HepG2 (cell line): ENCODE data around the gene FABP6. TPM values are rescaled to one million over a fixed set of nuclear protein-coding genes. Genes with fewer than 3 reads are reported as not detected.

Experiments
- ATAC-seq: fragments of 200-7000 bp; cut with Tn5 transposase; 3 replicates; pipeline ENCODE4 v1.9.1; 2020; ENCODE audit warnings: mild to moderate bottlenecking, moderate library complexity
- BruUV-seq: library from RNA; stranded (reverse); fragments of 400-500 nt; replicated peaks from 2 replicates; lab custom pipeline; 2021; lab: Mats Ljungman, UMichigan
- CTCF ChIA-PET: fragments of 300-600 bp; formaldehyde crosslinking; extraction: SDS; loops from one replicate; lab custom pipeline; 2021; ENCODE audit warnings: low total read pairs, inconsistent platforms, low intra/inter-chr PET ratio; lab: Yijun Ruan, JAX
- POLR2A ChIA-PET: fragments of 350-600 bp; sonication (Branson Sonifier 250); formaldehyde crosslinking; loops from one replicate; lab custom pipeline; 2020; ENCODE audit warnings: antibody characterized with exemption, inconsistent platforms; lab: Yijun Ruan, JAX
- DNase-seq: peaks from one replicate; pipeline ENCODE4 v3.0.0-alpha.2; 2015; ENCODE audit warnings: low spot score
- FAIRE-seq: peaks from 3 replicates; lab custom pipeline; 2011; peaks lifted over from hg19 to GRCh38; lab: Jason Lieb, UNC
- H2AFZ ChIP-seq: one replicate; pipeline ENCODE4 v1.6.1; 2011; ENCODE audit warnings: low read length, inconsistent platforms
- H3K27ac ChIP-seq: fragments of 300-600 bp; 3 replicates; pipeline ENCODE4 v1.8.0; 2011; ENCODE audit warnings: mixed run types, mild to moderate bottlenecking, mixed read lengths, low read length, inconsistent platforms; ENCODE audit not compliant: insufficient read depth; ENCODE audit errors: extremely low read length
- H3K27me3 ChIP-seq, 2 experiments: fragments of 200-600 bp in 1 of 2; 2 replicates in 1 of 2; 3 replicates in 1 of 2; pipeline versions ENCODE4 v1.6.0 to v1.8.0; 2011; ENCODE audit warnings: low read length in 2 of 2, mild to moderate bottlenecking in 2 of 2, moderate library complexity in 2 of 2, inconsistent platforms in 1 of 2; ENCODE audit not compliant: insufficient read depth in 2 of 2, control insufficient read depth in 1 of 2
- H3K36me3 ChIP-seq, 2 experiments: fragments of 200-600 bp in 1 of 2; replicated peaks in 1 of 2; 2 replicates in 1 of 2; 3 replicates in 1 of 2; pipeline versions ENCODE4 v1.5.1 to v1.8.0; 2011; ENCODE audit warnings: low read length in 2 of 2, inconsistent platforms in 1 of 2; ENCODE audit not compliant: insufficient read depth in 2 of 2, control insufficient read depth in 1 of 2
- H3K4me1 ChIP-seq: 2 replicates; pipeline ENCODE4 v1.5.1; 2012; ENCODE audit warnings: low read length, inconsistent platforms; ENCODE audit not compliant: insufficient read depth
- H3K4me2 ChIP-seq: 2 replicates; pipeline ENCODE4 v1.6.0; 2011; ENCODE audit warnings: low read depth, low read length, inconsistent platforms
- H3K4me3 ChIP-seq, 3 experiments: fragments of 200-600 bp in 1 of 3; sonication (generic), shearing (Covaris generic) in 1 of 3; replicated peaks in 1 of 3; 2 replicates each; pipeline ENCODE4 v1.5.1; 2011 to 2016; ENCODE audit warnings: low read length in 3 of 3, inconsistent platforms in 2 of 3, low read depth in 2 of 3, mild to moderate bottlenecking in 2 of 3, control low read depth in 1 of 3, mixed read lengths in 1 of 3; ENCODE audit not compliant: insufficient read depth in 1 of 3
- H3K79me2 ChIP-seq: one replicate; pipeline ENCODE4 v1.6.1; 2011; ENCODE audit warnings: low read length, inconsistent platforms; ENCODE audit not compliant: insufficient read depth
- H3K9ac ChIP-seq: 2 replicates; pipeline ENCODE4 v1.6.0; 2011; ENCODE audit warnings: mild to moderate bottlenecking, low read depth, low read length, inconsistent platforms; ENCODE audit not compliant: insufficient read depth
- H3K9me3 ChIP-seq: 2 replicates; pipeline ENCODE4 v1.5.1; 2012; ENCODE audit warnings: mild to moderate bottlenecking, low read length
- H4K20me1 ChIP-seq: 2 replicates; pipeline ENCODE4 v1.6.0; 2011; ENCODE audit warnings: inconsistent platforms, mild to moderate bottlenecking, low read length, moderate library complexity; ENCODE audit not compliant: insufficient read depth
- EED ChIP-seq: sonication (generic); formaldehyde crosslinking; IDR thresholded peaks from 2 replicates; pipeline ENCODE4 v1.5.0; 2020; ENCODE audit warnings: mild to moderate bottlenecking, missing genetic modification reagents
- FOXA3 ChIP-seq: IDR thresholded peaks from 2 replicates; pipeline ENCODE4 v1.6.1; 2016; ENCODE audit warnings: missing genetic modification reagents, missing compliant biosample characterization
- HNRNPLL ChIP-seq: fragments of 200-400 bp; formaldehyde crosslinking; IDR thresholded peaks from 2 replicates; pipeline ENCODE4 v1.6.1; 2017; ENCODE audit warnings: mild to moderate bottlenecking, low read depth, low read length; ENCODE audit not compliant: poor library complexity, severe bottlenecking
- IKZF1 ChIP-seq: fragments of 450-650 bp; IDR thresholded peaks from 2 replicates; pipeline ENCODE4 v1.7.1; 2016
- NR2F6 ChIP-seq, 2 experiments: IDR thresholded peaks; 2 replicates each; pipeline ENCODE4 v1.6.1; 2016; ENCODE audit warnings: antibody characterized with exemption in 1 of 2, mild to moderate bottlenecking in 1 of 2
- PAWR ChIP-seq: sonication (generic); formaldehyde crosslinking; IDR thresholded peaks from 2 replicates; pipeline ENCODE4 v1.4.0; 2020; ENCODE audit warnings: missing genetic modification reagents, mild to moderate bottlenecking, borderline replicate concordance
- SMARCE1 ChIP-seq: fragments of 450-650 bp; IDR thresholded peaks from 2 replicates; pipeline ENCODE4 v1.6.1; 2017; ENCODE audit warnings: borderline replicate concordance
- ZBTB1 ChIP-seq: sonication (generic); formaldehyde crosslinking; IDR thresholded peaks from 2 replicates; pipeline ENCODE4 v1.4.0; 2020; ENCODE audit warnings: missing genetic modification reagents, borderline replicate concordance
- ZNF230 ChIP-seq: sonication (generic); formaldehyde crosslinking; IDR thresholded peaks from 2 replicates; pipeline ENCODE4 v1.4.0; 2020; ENCODE audit warnings: mild to moderate bottlenecking, missing genetic modification reagents
- ZNF589 ChIP-seq: sonication (generic); formaldehyde crosslinking; conservative IDR thresholded peaks from 2 replicates; pipeline ENCODE4 v1.8.0; 2022; ENCODE audit warnings: mild to moderate bottlenecking, moderate library complexity, missing genetic modification reagents
- ZNF839 ChIP-seq: sonication (generic); formaldehyde crosslinking; IDR thresholded peaks from 2 replicates; pipeline ENCODE4 v1.4.0; 2020; ENCODE audit warnings: missing genetic modification reagents, mild to moderate bottlenecking, borderline replicate concordance
- WGBS: methylation state at CpG from one replicate; pipeline ENCODE4 v1.1.6; 2017; ENCODE audit warnings: low lambda C conversion rate; 5-methylcytosine and 5-hydroxymethylcytosine counted together
- in situ Hi-C: cut with HindIII; loops from 2 replicates; pipeline ENCODE4 v1.10.0; 2017; ENCODE audit warnings: low pct_unique_long_range_greater_than_20kb; ENCODE audit not compliant: extremely low pct_ligation_motif_present
- intact Hi-C: fragments of 100-400 bp; cut with micrococcal nuclease; formaldehyde crosslinking; loops from one replicate; pipeline ENCODE4 v1.10.0; 2022; ENCODE audit not compliant: unreplicated experiment
- polyA plus RNA-seq, 8 experiments: library from polyadenylated mRNA; depleted of rRNA in 3 of 8; stranded (reverse) in 7 of 8; unstranded in 1 of 8; fragments of >200 nt; fragmentation: Illumina TruSeq in 4 of 8; extraction: Trizol in 4 of 8; gene quantifications; 2 replicates each; pipeline versions ENCODE4 v1.2.1 to v1.2.3, GENCODE V29; 2011 to 2016; ENCODE audit warnings: low read depth in 4 of 8, missing spikeins in 1 of 8, mixed read lengths in 1 of 8; ENCODE audit not compliant: insufficient read depth in 1 of 8
- total RNA-seq, 5 experiments: library from RNA; depleted of rRNA; stranded (reverse); fragments of >200 nt; fragmentation: Illumina TruSeq; extraction: Trizol; gene quantifications; 2 replicates each; pipeline ENCODE4 v1.2.3, GENCODE V29; 2016; ENCODE audit warnings: low read depth in 1 of 5
- TF ChIP-seq, protein P1 (sequence below): sonication (generic); formaldehyde crosslinking; conservative IDR thresholded peaks from 2 replicates; pipeline ENCODE4 v1.8.1; 2023; ENCODE audit warnings: missing genetic modification reagents

Gene FABP6
- total and polyA plus RNA-seq, 2 of the 13 experiments (the other 11 are each of a cell fraction or from before 2014, with no cell fraction given) = 0.13 TPM; not detected in 1

DNA sequence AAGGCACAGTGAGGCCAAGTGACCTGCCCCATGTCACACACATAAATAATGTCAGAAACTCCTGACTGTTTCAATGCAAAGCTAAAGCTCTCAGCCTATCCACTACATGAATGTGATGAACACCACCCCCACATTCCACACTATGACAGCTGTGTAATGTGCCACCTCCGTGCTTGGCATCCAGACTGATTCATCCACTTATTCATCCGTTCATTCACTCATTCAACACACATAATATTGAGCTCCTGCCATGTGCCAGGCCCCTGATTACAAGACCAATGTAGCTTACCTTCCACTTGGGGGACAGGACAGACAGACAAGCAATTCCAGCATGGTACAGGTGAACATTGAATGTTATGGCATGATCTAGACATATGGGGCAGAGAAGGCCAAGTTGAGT lies 46.2 kb upstream of the FABP6 start:
- Histone ChIP-seq H3K9me3 (no peaks in the 10 kb centered on the region), H3K36me3 (no peaks in the 10 kb centered on the region), H3K9ac (no peak overlapping the region), H3K4me3 (no peak overlapping the region), H3K79me2 (no peaks in the 10 kb centered on the region), H2AFZ (no peak overlapping the region), H3K4me2 (no peak overlapping the region), H3K27me3 (no peaks in the 10 kb centered on the region; a peak in 1 of 5 replicates), H3K4me1 (no peaks in the 10 kb centered on the region), H4K20me1 (no peaks in the 10 kb centered on the region), H3K27ac (no peak overlapping the region)
- no peak for ATAC-seq
- POLR2A ChIA-PET = no interaction called here
- FAIRE-seq = no peak
- TF ChIP-seq ZBTB1 (CRISPR knock-in tag) (no peak), IKZF1 (no peak), EED (CRISPR knock-in tag) (no peak), ZNF230 (CRISPR knock-in tag) (no peak), NR2F6 (IDR thresholded peaks at IDR 0.05) (no peak), NR2F6 (CRISPR knock-in tag; IDR thresholded peaks at IDR 0.05) (no peak), SMARCE1 (no peak), ZNF839 (CRISPR knock-in tag) (no peak), HNRNPLL (no peak), ZNF589 (no peak), PAWR (CRISPR knock-in tag) (no peak), FOXA3 (CRISPR knock-in tag) (no peak)
- TF ChIP-seq, protein P1, sequence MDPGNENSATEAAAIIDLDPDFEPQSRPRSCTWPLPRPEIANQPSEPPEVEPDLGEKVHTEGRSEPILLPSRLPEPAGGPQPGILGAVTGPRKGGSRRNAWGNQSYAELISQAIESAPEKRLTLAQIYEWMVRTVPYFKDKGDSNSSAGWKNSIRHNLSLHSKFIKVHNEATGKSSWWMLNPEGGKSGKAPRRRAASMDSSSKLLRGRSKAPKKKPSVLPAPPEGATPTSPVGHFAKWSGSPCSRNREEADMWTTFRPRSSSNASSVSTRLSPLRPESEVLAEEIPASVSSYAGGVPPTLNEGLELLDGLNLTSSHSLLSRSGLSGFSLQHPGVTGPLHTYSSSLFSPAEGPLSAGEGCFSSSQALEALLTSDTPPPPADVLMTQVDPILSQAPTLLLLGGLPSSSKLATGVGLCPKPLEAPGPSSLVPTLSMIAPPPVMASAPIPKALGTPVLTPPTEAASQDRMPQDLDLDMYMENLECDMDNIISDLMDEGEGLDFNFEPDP = no peak
- no peak for DNase-seq
- WGBS = 4% methylated on average over 2 of the region's 2 CpGs
- in situ Hi-C loops (no loop called here), intact Hi-C loops (no loop called here)
- CTCF ChIA-PET = no interaction called here
- BruUV-seq = no TSS peak
